Activated B cell treated with CpG ODN at 0.5 μM for 24 hours (primary cell): Measurements from ENCODE around the gene MRM1. TPM values are rescaled to one million over a fixed set of nuclear protein-coding genes. Genes with fewer than 3 reads are reported as not detected.
A peak's percentile ranks its signal among the peaks of the same experiment; 100 is the strongest.

Experiments
- ATAC-seq: fragments of 200-7000 bp; cut with Tn5 transposase; one replicate; pipeline ENCODE4 v1.10.0; 2021; ENCODE audit warnings: low read depth, mild to moderate bottlenecking, moderate library complexity
- CTCF ChIA-PET: fragments of 350-600 bp; sonication (Branson Sonifier 250); formaldehyde crosslinking; loops from one replicate; lab custom pipeline; 2021; ENCODE audit warnings: antibody characterized with exemption; lab: Charles Lee
- POLR2A ChIA-PET: fragments of 350-600 bp; sonication (Branson Sonifier 250); formaldehyde crosslinking; loops from one replicate; lab custom pipeline; 2021; ENCODE audit warnings: antibody characterized with exemption; lab: Charles Lee
- DNase-seq: peaks from one replicate; pipeline ENCODE4 v3.0.0; 2022
- H3K27ac Mint-ChIP-seq: one replicate; pipeline ENCODE4 v1.8.0; 2020; ENCODE audit warnings: mixed read lengths
- H3K27me3 Mint-ChIP-seq: one replicate; pipeline ENCODE4 v1.8.0; 2021; ENCODE audit warnings: mixed read lengths
- H3K36me3 Mint-ChIP-seq: one replicate; pipeline ENCODE4 v1.8.0; 2021; ENCODE audit warnings: low read depth, mixed read lengths
- H3K4me1 Mint-ChIP-seq: one replicate; pipeline ENCODE4 v1.8.0; 2021; ENCODE audit warnings: mixed read lengths
- H3K4me3 Mint-ChIP-seq: one replicate; pipeline ENCODE4 v1.8.0; 2020; ENCODE audit warnings: mild to moderate bottlenecking, mixed read lengths
- H3K9me3 Mint-ChIP-seq: one replicate; pipeline ENCODE4 v1.8.0; 2020; ENCODE audit warnings: mixed read lengths
- intact Hi-C: fragments of 100-400 bp; cut with micrococcal nuclease; formaldehyde crosslinking; loops from one replicate; pipeline ENCODE4 v1.15.1; 2024
- total RNA-seq: library from RNA; stranded (reverse); gene quantifications from 2 replicates; pipeline ENCODE4 v1.2.3, GENCODE V29; 2022
- TF ChIP-seq, protein P1 (sequence below): fragments of 200-600 bp; IDR thresholded peaks from one replicate; pipeline ENCODE4 v1.8.0; 2022; ENCODE audit warnings: antibody characterized with exemption, mild to moderate bottlenecking

Gene MRM1
- total RNA-seq, result 14.3 and 15.6 TPM in 2 replicates

DNA sequence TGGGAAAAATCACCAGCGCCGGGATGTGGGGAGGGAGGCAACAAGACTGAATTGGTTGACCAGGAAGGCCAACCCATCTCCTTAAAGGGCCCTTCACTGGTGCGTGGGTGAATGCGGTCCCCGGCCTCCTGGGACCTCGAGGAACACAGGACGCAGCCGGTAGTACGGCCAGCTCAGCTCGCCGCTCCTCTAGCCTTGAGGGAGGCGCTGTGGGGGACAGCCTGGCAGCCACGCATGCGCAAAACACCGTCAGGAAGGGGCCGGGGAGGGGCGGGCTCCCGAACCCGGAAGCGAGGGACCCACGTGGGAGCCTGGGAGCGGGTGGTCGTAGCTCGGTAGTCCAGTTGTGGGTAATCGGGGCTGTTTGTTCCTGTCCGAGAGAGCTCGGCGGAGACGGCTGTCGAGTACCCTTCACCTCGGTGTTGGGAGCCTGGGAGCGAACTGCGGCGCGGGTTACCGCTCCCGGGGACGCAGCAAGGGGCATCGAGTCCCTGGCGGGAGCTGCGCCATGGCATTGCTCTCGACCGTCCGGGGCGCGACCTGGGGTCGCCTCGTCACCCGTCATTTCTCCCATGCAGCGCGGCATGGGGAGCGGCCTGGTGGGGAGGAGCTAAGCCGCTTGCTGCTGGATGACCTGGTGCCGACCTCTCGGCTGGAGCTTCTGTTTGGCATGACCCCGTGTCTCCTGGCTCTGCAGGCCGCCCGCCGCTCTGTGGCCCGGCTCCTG, at the start of gene MRM1:
Gene MRM1 (plus strand): TSS at position 281 of the 727 bp plus-strand sequence. CDS start 228 bp downstream, at position 509.
- ATAC-seq, result peak; percentile 90

DNA sequence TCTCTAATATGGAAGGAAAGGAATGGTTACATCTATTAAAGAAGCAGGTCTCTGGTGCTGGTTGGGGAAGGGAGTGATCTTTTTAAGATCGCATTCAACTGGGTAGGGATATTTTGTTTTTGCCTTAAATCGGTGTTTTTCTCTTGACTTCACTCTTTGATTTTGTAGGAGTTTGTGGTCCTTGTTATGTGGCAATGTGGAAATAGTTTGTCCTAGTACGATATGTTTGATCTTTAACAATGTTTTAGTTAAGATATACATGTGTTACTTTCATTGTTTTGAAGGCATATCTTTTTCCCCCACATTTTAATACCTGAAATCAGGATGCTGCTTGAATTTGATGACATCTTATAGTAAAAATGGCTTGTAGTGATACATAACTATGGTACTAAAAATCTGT, 47.9 kb upstream of the MRM1 start:
- no peak overlapping the region for H3K4me3 Mint-ChIP-seq
- H3K4me1 Mint-ChIP-seq, result peaks cover 72% of the 10 kb centered on the region
- intact Hi-C loops, result loop anchor here (1.0 kb wide), 1 partner anchor 9 kb away; the partner anchor contains the start of gene GGNBP2
- DNase-seq (no peak), ATAC-seq (no peak)
- H3K27ac Mint-ChIP-seq, result no peak overlapping the region
- H3K36me3 Mint-ChIP-seq, result peaks cover 47% of the 10 kb centered on the region
- TF ChIP-seq, protein P1, sequence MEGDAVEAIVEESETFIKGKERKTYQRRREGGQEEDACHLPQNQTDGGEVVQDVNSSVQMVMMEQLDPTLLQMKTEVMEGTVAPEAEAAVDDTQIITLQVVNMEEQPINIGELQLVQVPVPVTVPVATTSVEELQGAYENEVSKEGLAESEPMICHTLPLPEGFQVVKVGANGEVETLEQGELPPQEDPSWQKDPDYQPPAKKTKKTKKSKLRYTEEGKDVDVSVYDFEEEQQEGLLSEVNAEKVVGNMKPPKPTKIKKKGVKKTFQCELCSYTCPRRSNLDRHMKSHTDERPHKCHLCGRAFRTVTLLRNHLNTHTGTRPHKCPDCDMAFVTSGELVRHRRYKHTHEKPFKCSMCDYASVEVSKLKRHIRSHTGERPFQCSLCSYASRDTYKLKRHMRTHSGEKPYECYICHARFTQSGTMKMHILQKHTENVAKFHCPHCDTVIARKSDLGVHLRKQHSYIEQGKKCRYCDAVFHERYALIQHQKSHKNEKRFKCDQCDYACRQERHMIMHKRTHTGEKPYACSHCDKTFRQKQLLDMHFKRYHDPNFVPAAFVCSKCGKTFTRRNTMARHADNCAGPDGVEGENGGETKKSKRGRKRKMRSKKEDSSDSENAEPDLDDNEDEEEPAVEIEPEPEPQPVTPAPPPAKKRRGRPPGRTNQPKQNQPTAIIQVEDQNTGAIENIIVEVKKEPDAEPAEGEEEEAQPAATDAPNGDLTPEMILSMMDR, result no peak
- ChIA-PET CTCF (no interaction called here), POLR2A (interaction anchor here (2.7 kb wide), 1 partner anchor 9 kb away, joined by 19 read pairs; the partner anchor contains the start of gene GGNBP2)
- H3K9me3 Mint-ChIP-seq, result no peaks in the 10 kb centered on the region
- no peaks in the 10 kb centered on the region for H3K27me3 Mint-ChIP-seq

More for the DNA sequence above, at the start of gene MRM1:
- ChIA-PET POLR2A (interaction anchor here (0.5 to 3.0 kb wide), 15 partner anchors 9 to 1038 kb away, joined by 3 to 33 read pairs (median 4); partner anchors contain the start of genes AATF, CCL3, DHRS11 and GGNBP2), CTCF (interaction anchor here (0.8 to 4.1 kb wide), 9 partner anchors 8 to 772 kb away, joined by 3 to 65 read pairs (median 9); no protein-coding TSS in a partner anchor)
- H3K9me3 Mint-ChIP-seq, result no peaks in the 10 kb centered on the region
- H3K4me3 Mint-ChIP-seq, result peak within 1 kb of the TSS; percentile 90
- intact Hi-C loops, result loop anchor here (1.0 to 5.0 kb wide), 8 partner anchors 10 to 795 kb away; partner anchors contain the start of genes AATF, DHRS11, GGNBP2 and MYO19
- H3K27ac Mint-ChIP-seq, result peak within 1 kb of the TSS; percentile 88
- H3K36me3 Mint-ChIP-seq, result peaks cover 15% of the 10 kb centered on the region
- H3K27me3 Mint-ChIP-seq, result no peaks in the 10 kb centered on the region
- TF ChIP-seq, protein P1, result no peak
- DNase-seq, result peak; percentile 84
- H3K4me1 Mint-ChIP-seq, result peaks cover 35% of the 10 kb centered on the region

DNA sequence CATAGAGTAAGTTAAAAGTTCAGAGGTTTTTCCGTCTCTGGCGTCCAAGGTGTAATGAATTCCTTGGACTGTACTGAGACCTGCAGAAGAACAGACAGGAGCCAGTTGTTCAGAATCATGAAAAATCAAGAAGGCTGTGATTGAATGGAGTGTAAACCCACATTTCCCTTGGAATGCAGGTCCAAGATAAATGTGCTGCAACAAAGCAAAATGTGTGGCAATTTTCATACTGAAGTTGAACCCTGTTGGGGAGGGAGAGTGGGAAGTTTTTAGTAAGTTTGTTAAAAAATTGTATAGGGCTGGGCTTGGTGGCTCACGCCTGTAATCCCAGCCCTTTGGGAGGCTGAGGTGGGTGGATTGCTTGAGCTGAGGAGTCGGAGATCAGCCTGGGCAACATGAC, 35.3 kb upstream of the MRM1 start:
- no peak for DNase-seq
- H3K27ac Mint-ChIP-seq, result no peak overlapping the region
- ATAC-seq, result no peak
- intact Hi-C loops, result no loop called here
- no peaks in the 10 kb centered on the region for H3K27me3 Mint-ChIP-seq
- no peak overlapping the region for H3K4me3 Mint-ChIP-seq
- ChIA-PET POLR2A (no interaction called here), CTCF (no interaction called here)
- no peaks in the 10 kb centered on the region for H3K4me1 Mint-ChIP-seq
- H3K9me3 Mint-ChIP-seq, result no peaks in the 10 kb centered on the region
- H3K36me3 Mint-ChIP-seq, result peaks cover 76% of the 10 kb centered on the region
- TF ChIP-seq, protein P1, result no peak

DNA sequence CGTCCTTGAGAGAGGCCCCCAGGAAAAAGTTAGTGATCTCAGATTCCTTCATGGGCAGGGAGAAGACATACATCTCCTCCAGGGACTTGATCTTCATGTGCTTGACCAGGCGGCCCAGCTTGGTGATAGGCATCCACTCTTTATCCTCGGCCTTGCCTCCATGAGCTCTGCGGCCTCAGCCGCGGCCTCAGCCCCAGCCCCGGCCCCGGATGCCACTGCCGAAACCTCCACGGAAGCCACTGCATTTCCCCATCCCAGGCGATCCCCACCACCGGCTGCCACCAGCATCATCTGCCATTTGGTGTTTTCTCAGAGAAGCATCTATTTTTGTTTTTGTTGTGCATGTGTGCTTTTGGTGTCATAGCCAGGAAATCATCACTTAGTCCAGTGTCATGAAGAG, 26.4 kb upstream of the MRM1 start:
- Mint-ChIP-seq H3K27ac (no peak overlapping the region), H3K27me3 (no peaks in the 10 kb centered on the region)
- CTCF ChIA-PET, result no interaction called here

GRCh38 chr17:36576793-36577192, 24.6 kb upstream of the MRM1 start:
- CTCF ChIA-PET, result no interaction called here
- H3K4me3 Mint-ChIP-seq, result no peak overlapping the region

More for the DNA sequence above, 26.4 kb upstream of the MRM1 start:
- TF ChIP-seq, protein P1, result no peak
- Mint-ChIP-seq H3K4me1 (peaks cover 1% of the 10 kb centered on the region), H3K4me3 (no peak overlapping the region), H3K9me3 (no peaks in the 10 kb centered on the region), H3K36me3 (peaks cover 75% of the 10 kb centered on the region)
- ATAC-seq (no peak), DNase-seq (no peak)
- POLR2A ChIA-PET, result no interaction called here
- intact Hi-C loops, result no loop called here

More at GRCh38 chr17:36576793-36577192, 24.6 kb upstream of the MRM1 start:
- Mint-ChIP-seq H3K36me3 (peaks cover 81% of the 10 kb centered on the region), H3K9me3 (no peaks in the 10 kb centered on the region), H3K4me1 (peaks cover 1% of the 10 kb centered on the region), H3K27me3 (no peaks in the 10 kb centered on the region), H3K27ac (no peak overlapping the region)
- POLR2A ChIA-PET, result no interaction called here
- DNase-seq (no peak), ATAC-seq (no peak)
- TF ChIP-seq, protein P1, result no peak
- intact Hi-C loops, result no loop called here
